Activated CD4-positive, alpha-beta memory T cell treated with anti-CD3 and anti-CD28 coated beads, Interleukin-2, amount 10 ng/mL, durations not matched to agents 7 days and 5 days (primary cell): ENCODE results near the gene OVOL3. TPM values are rescaled to one million over a fixed set of nuclear protein-coding genes. Genes with fewer than 3 reads are reported as not detected.

Experiments
- CTCF ChIA-PET: fragments of 350-600 bp; sonication (Branson Sonifier 250); formaldehyde crosslinking; loops from one replicate; lab custom pipeline; 2021; ENCODE audit warnings: antibody characterized with exemption, inconsistent platforms; lab: Charles Lee
- POLR2A ChIA-PET: fragments of 350-600 bp; sonication (Branson Sonifier 250); formaldehyde crosslinking; loops from one replicate; lab custom pipeline; 2021; ENCODE audit warnings: antibody characterized with exemption; lab: Charles Lee
- DNase-seq: peaks from one replicate; pipeline ENCODE4 v3.0.0-alpha.2; 2020
- H3K27ac Mint-ChIP-seq: one replicate; pipeline ENCODE4 v1.8.0; 2021; ENCODE audit warnings: mild to moderate bottlenecking, mixed read lengths
- H3K27me3 Mint-ChIP-seq: one replicate; pipeline ENCODE4 v1.8.0; 2021; ENCODE audit warnings: mixed read lengths
- H3K36me3 Mint-ChIP-seq: one replicate; pipeline ENCODE4 v1.8.0; 2021; ENCODE audit warnings: low read depth, mixed read lengths
- H3K4me1 Mint-ChIP-seq: one replicate; pipeline ENCODE4 v1.8.0; 2021; ENCODE audit warnings: mixed read lengths
- H3K4me3 Mint-ChIP-seq: one replicate; pipeline ENCODE4 v1.8.0; 2021; ENCODE audit warnings: mild to moderate bottlenecking, mixed read lengths
- H3K9me3 Mint-ChIP-seq: one replicate; pipeline ENCODE4 v1.8.0; 2021; ENCODE audit warnings: mixed read lengths
- total RNA-seq, 2 experiments: library from RNA; stranded (reverse); gene quantifications; one replicate each; pipeline ENCODE4 v1.2.3, GENCODE V29; 2021

The OVOL3 gene
- total RNA-seq, 2 experiments from 2014 or later = not detected

GRCh38 chr19:36141039-36141927 lies 30.3 kb downstream of the OVOL3 start:
- DNase-seq = peak; percentile 93
- Mint-ChIP-seq H3K4me3 (peak overlapping the region; percentile 92), H3K36me3 (peaks cover 46% of the 10 kb centered on the region), H3K9me3 (no peaks in the 10 kb centered on the region), H3K27me3 (no peaks in the 10 kb centered on the region), H3K4me1 (peaks cover 40% of the 10 kb centered on the region), H3K27ac (peak overlapping the region; percentile 98)
- ChIA-PET CTCF (interaction anchor here (2.3 kb wide), 1 partner anchor 13 kb away, joined by 8 read pairs; no protein-coding TSS in a partner anchor), POLR2A (interaction anchor here (1.4 to 2.0 kb wide), 4 partner anchors 11 to 188 kb away, joined by 3 to 43 read pairs (median 18); partner anchors contain the start of genes POLR2I and TBCB)

GRCh38 chr19:36142046-36142445 lies 31.1 kb downstream of the OVOL3 start:
- no peak overlapping the region for H3K27ac Mint-ChIP-seq
- POLR2A ChIA-PET = no interaction called here
- DNase-seq = no peak
- CTCF ChIA-PET = interaction anchor here (2.3 kb wide), 1 partner anchor 14 kb away, joined by 8 read pairs; no protein-coding TSS in a partner anchor
- peaks cover 54% of the 10 kb centered on the region for H3K36me3 Mint-ChIP-seq
- H3K4me3 Mint-ChIP-seq = no peak overlapping the region
- H3K4me1 Mint-ChIP-seq = peaks cover 35% of the 10 kb centered on the region
- H3K27me3 Mint-ChIP-seq = no peaks in the 10 kb centered on the region
- no peaks in the 10 kb centered on the region for H3K9me3 Mint-ChIP-seq

- ChIA-PET POLR2A (no interaction called here), CTCF (interaction anchor here (2.3 kb wide), 1 partner anchor 14 kb away, joined by 8 read pairs; no protein-coding TSS in a partner anchor)
- no peaks in the 10 kb centered on the region for H3K27me3 Mint-ChIP-seq
- no peak overlapping the region for H3K27ac Mint-ChIP-seq
- peak overlapping the region; percentile 5 for H3K4me3 Mint-ChIP-seq
- peaks cover 58% of the 10 kb centered on the region for H3K36me3 Mint-ChIP-seq
- no peaks in the 10 kb centered on the region for H3K9me3 Mint-ChIP-seq
- peaks cover 33% of the 10 kb centered on the region for H3K4me1 Mint-ChIP-seq
- no peak for DNase-seq
These were observed 31.6 kb downstream of the OVOL3 start for GRCh38 chr19:36142496-36142895.

GRCh38 chr19:36144624-36145023 lies 33.7 kb downstream of the OVOL3 start:
- peaks cover 75% of the 10 kb centered on the region for H3K36me3 Mint-ChIP-seq
- POLR2A ChIA-PET = no interaction called here
- no peak for DNase-seq

GRCh38 chr19:36149673-36150406 lies 38.9 kb downstream of the OVOL3 start:
- no peak for DNase-seq
- POLR2A ChIA-PET = interaction anchor here (0.8 kb wide), 1 partner anchor 19 kb away, joined by 3 read pairs; no protein-coding TSS in a partner anchor

More at GRCh38 chr19:36144624-36145023, 33.7 kb downstream of the OVOL3 start:
- H3K4me1 Mint-ChIP-seq = peaks cover 25% of the 10 kb centered on the region
- H3K27me3 Mint-ChIP-seq = no peaks in the 10 kb centered on the region
- H3K9me3 Mint-ChIP-seq = no peaks in the 10 kb centered on the region
- CTCF ChIA-PET = interaction anchor here (1.1 to 1.8 kb wide), 2 partner anchors 17 to 34 kb away, joined by 5 to 11 read pairs; no protein-coding TSS in a partner anchor
- H3K4me3 Mint-ChIP-seq = no peak overlapping the region
- H3K27ac Mint-ChIP-seq = no peak overlapping the region

GRCh38 chr19:36150586-36150985 lies 39.6 kb downstream of the OVOL3 start:
- no peak overlapping the region for H3K4me3 Mint-ChIP-seq
- DNase-seq = no peak
- peaks cover 8% of the 10 kb centered on the region for H3K4me1 Mint-ChIP-seq
- no peaks in the 10 kb centered on the region for H3K27me3 Mint-ChIP-seq
- ChIA-PET CTCF (no interaction called here), POLR2A (interaction anchor here (1.0 kb wide), 1 partner anchor 13 kb away, joined by 3 read pairs; no protein-coding TSS in a partner anchor)
- no peak overlapping the region for H3K27ac Mint-ChIP-seq
- peaks cover 55% of the 10 kb centered on the region for H3K36me3 Mint-ChIP-seq
- H3K9me3 Mint-ChIP-seq = no peaks in the 10 kb centered on the region

More at GRCh38 chr19:36149673-36150406, 38.9 kb downstream of the OVOL3 start:
- peaks cover 8% of the 10 kb centered on the region for H3K4me1 Mint-ChIP-seq
- H3K36me3 Mint-ChIP-seq = peaks cover 60% of the 10 kb centered on the region
- H3K27me3 Mint-ChIP-seq = no peaks in the 10 kb centered on the region
- CTCF ChIA-PET = interaction anchor here (1.0 kb wide), 1 partner anchor 22 kb away, joined by 3 read pairs; no protein-coding TSS in a partner anchor
- no peak overlapping the region for H3K27ac Mint-ChIP-seq
- H3K4me3 Mint-ChIP-seq = no peak overlapping the region
- no peaks in the 10 kb centered on the region for H3K9me3 Mint-ChIP-seq

- ChIA-PET POLR2A (interaction anchor here (1.0 to 1.2 kb wide), 2 partner anchors 11 to 12 kb away, joined by 3 read pairs; partner anchors contain the start of gene CAPNS1), CTCF (no interaction called here)
- Mint-ChIP-seq H3K36me3 (peaks cover 47% of the 10 kb centered on the region), H3K27me3 (no peaks in the 10 kb centered on the region), H3K4me1 (peaks cover 7% of the 10 kb centered on the region), H3K9me3 (no peaks in the 10 kb centered on the region), H3K27ac (no peak overlapping the region), H3K4me3 (no peak overlapping the region)
- no peak for DNase-seq
These were observed 40.4 kb downstream of the OVOL3 start for GRCh38 chr19:36151144-36152018.

GRCh38 chr19:36152019-36152351 lies 41.0 kb downstream of the OVOL3 start:
- H3K4me3 Mint-ChIP-seq = no peak overlapping the region
- H3K36me3 Mint-ChIP-seq = peaks cover 41% of the 10 kb centered on the region
- ChIA-PET CTCF (no interaction called here), POLR2A (interaction anchor here (1.2 kb wide), 1 partner anchor 12 kb away, joined by 3 read pairs; the partner anchor contains the start of gene CAPNS1)
- no peaks in the 10 kb centered on the region for H3K27me3 Mint-ChIP-seq
- peaks cover 5% of the 10 kb centered on the region for H3K4me1 Mint-ChIP-seq
- H3K27ac Mint-ChIP-seq = no peak overlapping the region
- no peak for DNase-seq
- no peaks in the 10 kb centered on the region for H3K9me3 Mint-ChIP-seq

- Mint-ChIP-seq H3K4me3 (no peak within 1 kb of the TSS), H3K27ac (no peak within 1 kb of the TSS), H3K9me3 (no peaks in the 10 kb centered on the region), H3K4me1 (peaks cover 3% of the 10 kb centered on the region), H3K27me3 (no peaks in the 10 kb centered on the region), H3K36me3 (peaks cover 36% of the 10 kb centered on the region)
- ChIA-PET POLR2A (interaction anchor here (1.0 to 1.4 kb wide), 4 partner anchors 12 to 13 kb away, joined by 3 to 6 read pairs (median 3); partner anchors contain the start of gene CAPNS1), CTCF (interaction anchor here (0.5 to 1.1 kb wide), 2 partner anchors 15 to 25 kb away, joined by 3 to 5 read pairs; no protein-coding TSS in a partner anchor)
- DNase-seq = no peak
These were observed 41.6 kb downstream of the OVOL3 start, which contains the start of gene COX7A1 for GRCh38 chr19:36152352-36153091. Gene COX7A1 (minus strand): TSS chr19:36152447. CDS start chr19:36152407, 40 bp downstream.

- H3K4me3 Mint-ChIP-seq = no peak overlapping the region
- no peak for DNase-seq
- H3K4me1 Mint-ChIP-seq = peaks cover 3% of the 10 kb centered on the region
- ChIA-PET POLR2A (interaction anchor here (1.0 to 1.4 kb wide), 3 partner anchors 11 to 13 kb away, joined by 3 to 6 read pairs (median 3); partner anchors contain the start of gene CAPNS1), CTCF (interaction anchor here (0.5 to 1.1 kb wide), 3 partner anchors 14 to 202 kb away, joined by 3 to 6 read pairs (median 5); no protein-coding TSS in a partner anchor)
- H3K27me3 Mint-ChIP-seq = no peaks in the 10 kb centered on the region
- H3K9me3 Mint-ChIP-seq = no peaks in the 10 kb centered on the region
- H3K27ac Mint-ChIP-seq = no peak overlapping the region
- peaks cover 31% of the 10 kb centered on the region for H3K36me3 Mint-ChIP-seq
These were observed 42.2 kb downstream of the OVOL3 start for GRCh38 chr19:36153126-36153525.
